ENCODE measurements around the gene GP1BB.

The GP1BB gene

DNA sequence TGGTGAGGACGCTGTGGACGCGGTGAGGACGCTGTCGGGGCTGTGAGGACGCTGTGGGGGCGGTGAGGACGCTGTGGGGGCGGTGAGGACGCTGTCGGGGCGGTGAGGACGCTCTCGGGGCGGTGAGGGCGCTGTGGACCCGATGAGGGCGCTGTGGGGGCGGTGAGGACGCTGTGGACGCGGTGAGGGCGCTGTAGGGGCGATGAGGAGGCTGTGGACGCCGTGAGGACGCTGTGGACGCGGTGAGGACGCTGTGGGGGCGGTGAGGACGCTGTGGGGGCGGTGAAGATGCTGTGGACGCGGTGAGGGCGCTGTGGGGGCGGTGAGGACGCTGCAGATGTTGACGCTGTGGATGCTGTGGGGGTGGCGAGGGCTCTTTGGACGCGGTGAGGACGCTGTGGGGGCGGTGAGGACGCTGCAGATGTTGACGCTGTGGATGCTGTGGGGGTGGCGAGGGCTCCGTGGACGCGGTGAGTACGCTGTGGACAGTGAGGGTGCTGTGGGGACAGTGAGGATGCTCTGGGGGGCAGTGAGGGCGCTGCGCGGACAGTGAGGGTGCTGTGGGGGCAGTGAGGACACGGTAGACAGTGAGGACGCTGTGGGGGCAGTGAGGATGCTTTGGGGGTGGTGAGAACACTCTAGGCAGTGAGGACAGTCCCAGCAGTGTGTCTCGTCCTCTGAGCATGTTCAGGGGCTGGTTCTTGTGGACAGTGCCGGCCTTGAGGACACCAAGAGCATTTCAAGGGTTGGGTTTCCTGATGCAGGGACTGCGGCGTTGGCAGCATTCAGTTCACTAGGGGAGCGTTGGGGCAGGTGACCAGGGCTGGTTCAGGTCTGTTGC, 4.2 kb downstream of the GP1BB start:
- DNase-seq, result no peak

DNA sequence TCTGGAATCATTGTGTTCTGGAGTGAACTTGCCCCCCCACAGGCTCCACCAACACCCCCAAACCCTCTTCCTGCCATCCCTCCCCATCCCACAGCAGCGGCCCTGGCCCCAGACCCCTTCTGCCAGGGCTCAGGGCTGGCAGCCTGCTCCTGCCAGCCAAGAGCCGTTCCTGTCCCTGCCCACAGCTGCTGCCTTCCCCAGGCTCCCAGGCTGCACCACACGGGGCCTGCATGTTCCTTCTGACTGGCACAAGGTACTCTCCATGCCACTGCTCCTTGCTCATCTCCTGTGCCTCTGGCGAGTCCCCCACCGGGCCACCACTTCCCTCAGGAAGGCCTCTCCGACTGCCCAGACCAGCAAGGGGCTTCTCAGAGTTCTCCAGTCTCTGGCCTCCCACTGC, 4.9 kb downstream of the GP1BB start:
- DNase-seq, result no peak

DNA sequence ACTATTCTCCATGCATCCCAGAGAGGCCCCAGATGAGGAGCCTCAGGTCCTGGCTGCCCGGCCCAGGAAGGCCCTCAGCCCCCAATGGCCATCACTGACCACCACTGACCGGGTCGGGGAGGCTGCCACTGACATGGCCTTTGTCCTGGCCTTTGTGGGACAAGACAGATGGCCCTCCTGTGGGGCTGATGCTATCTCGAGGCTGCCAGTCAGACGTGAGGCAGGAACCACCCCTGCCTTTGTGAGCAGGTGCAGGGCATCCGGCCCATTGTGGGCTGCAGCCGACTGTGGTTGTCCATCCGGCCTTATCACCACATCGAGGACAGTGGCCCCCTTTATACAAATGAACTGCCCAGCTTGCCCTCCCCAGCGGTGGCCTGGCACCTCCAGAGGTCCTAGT, 5.5 kb downstream of the GP1BB start:
- peak; percentile 30 to 41 for DNase-seq

DNA sequence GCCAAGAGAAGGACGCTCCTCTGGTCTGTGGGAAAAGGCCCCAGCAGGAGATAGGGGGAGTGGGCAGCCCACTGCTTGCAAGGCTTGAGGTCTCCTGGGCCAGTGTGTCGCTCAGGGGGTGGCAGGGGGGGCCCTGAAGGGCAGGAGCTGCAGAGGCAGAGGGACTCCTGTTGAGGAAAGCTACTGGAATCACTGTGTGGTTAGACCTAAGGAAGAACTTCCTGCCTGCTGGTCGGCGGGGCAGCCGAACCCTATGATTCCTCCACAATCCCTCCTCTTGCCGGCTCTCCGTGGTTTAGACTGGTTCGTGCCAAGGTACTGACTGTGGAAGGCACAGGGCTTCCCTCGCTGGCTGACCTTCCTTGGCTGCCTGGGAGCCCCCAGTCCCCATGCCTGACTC, 6.2 kb downstream of the GP1BB start:
- no peak for DNase-seq

DNA sequence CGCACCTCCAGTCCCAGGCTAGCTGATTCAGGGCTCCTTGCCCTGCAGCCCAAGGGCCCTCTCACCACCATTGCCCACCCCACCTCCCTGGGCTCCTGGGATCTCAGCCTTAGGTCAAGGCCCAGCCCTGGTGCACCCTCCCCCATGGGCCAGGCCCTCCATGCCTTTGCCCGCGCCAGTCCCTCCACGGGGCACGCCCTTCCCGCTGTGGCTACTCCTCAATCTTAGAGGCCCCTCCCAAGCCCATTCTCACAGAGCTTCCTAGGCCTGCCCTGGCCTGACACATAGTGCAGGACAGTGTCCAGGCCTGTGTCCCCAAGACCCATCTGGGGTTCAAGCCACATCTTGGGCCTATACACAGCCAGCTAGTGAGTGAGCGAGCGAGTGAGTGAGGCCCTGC, 6.9 kb downstream of the GP1BB start:
- no peak for DNase-seq

DNA sequence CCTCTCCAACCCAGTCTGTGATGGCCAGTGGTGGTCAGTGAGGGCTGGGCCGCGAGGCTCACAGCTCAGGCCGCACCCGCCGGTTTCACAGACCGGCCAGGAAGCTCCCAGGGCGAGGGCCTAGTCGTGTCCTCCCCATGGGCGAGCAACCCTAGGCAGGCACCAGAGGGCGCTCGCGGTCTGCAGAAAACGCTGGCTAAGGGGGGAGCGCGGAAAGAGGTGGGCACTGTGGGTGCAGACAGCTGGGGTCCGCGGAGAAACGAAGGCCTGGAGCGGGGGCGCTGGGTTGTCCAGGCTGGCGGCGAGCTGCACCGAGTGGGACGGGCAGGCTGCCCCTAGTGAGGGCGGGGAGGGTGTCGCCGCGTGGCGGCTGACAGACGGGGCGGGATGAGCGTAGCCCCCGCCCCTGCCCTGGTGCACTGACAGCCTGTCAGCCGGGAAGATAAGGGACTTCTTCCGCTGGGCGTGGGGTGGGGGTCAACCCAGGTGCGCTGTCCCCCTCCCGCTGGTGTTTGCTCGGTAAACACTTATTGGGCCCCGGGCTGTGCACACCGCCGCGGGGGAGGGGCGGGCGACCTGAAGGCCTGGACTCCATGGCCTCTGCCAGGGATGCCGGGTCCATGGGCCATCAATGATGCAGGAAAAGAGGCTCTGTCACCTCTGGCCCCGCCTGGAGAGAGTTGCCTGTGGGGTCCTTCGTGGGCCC, 7.5 kb downstream of the GP1BB start:
- DNase-seq, result peak; percentile 60 to 75

DNA sequence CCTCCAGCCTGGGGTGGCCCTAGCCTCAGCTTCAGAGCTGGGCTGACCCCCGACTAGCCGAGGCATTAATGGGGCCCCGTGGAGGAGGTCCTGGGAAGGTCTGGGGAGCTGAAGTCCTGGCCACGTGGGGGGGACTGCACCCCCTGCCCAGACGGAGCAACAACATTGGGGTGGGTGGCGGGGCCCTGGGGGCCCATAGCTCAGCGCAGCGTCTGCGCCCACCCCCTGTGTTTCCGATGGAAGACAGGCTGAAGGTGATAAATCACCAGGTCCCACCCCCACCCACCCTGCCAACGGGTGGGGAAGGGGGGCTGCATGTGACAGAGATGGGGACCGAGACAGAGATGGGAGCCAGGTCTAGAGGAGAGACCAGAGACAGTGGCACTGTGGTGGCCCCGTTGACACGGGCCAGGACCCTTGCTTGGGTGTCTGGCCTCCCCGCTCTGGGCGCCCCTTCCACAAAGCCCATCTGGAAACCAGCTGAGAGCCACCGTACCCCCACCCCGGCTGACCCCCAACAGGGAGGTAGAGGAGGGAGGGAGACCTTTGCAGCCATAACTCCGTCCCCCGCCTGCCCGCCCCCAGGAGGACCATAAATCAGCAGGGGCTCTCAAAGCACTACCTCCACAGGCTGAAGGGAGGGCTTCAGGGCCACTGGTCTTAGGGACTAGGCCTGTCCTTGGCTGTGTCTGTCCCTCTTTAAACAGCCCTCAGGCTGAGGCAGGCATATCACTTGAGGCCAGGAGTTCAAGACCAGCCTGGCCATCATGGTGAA, 8.2 kb downstream of the GP1BB start:
- DNase-seq, result no peak

DNA sequence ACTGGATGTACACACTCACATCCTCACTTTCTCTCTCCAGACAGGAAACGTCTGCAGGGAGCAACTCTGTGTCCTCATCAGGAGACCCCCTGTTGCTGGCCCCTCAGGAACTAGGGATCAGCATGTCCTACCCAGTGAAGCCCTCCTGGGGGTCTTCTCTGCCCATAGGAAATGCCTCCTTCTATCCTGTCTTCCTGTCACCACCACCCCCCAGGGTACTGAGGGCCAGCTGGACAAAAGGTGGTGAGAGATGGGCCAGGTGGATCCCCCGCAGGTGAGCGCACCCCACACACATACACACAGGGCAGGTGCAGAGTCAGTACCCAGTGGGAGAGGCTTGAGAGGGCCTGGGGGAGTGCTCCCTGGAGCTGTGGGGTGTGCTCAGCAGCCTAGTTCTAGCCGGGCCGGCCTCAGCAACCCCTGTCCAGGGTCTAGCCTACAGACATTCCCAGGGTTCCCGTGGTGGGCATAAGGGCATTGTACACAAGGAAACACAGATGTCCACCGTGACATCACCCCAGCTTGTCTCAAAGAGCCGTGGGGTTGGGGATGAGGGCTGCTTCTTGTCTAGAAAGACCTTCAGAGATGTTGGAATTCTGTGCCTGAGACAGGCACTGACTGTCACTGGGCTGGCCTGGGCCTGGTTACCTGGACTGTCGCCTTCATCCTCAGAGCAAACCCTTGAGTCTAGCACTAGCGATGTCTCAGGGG, 9.2 kb downstream of the GP1BB start:
- no peak for DNase-seq

DNA sequence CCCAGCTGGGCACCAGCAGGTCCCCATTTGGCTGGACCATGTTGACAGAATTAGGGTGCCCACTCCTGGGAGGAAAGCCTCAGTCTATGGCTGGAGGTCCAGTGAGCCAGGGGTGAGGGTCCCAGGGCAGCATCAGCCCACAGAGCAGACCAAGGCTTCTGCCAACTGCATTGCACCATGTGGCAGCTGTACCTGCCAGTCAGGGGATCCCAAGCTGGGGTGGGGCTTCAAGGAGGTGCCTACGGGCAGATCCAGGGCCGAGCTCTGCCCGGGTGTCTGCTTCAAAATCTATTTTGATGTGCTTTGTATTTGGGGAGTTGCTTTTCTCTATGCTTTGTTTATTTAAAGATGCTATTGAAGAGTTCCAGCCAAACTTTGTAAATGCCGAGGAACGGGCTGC, 10.4 kb downstream of the GP1BB start:
- no peak for DNase-seq

DNA sequence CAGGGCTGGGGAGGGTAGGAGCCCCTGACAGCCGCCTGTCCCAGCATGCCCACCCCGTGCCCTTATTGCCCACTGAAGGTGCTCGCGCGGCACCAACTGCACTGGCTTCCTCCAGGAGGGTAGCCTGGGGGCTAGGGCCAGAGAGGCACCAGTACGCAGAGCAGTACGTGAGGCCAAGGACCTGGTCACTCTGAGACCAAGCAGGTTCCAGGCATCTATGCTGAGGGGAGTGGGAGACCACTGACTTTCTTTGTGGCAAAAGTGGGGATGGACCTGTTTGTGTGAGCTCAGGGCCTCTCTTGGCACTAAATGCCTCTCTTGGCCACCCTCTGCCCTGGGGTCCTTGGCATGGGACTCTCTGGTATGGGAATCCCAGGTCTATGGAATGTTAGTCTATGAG, 10.8 kb downstream of the GP1BB start:
- DNase-seq, result no peak

DNA sequence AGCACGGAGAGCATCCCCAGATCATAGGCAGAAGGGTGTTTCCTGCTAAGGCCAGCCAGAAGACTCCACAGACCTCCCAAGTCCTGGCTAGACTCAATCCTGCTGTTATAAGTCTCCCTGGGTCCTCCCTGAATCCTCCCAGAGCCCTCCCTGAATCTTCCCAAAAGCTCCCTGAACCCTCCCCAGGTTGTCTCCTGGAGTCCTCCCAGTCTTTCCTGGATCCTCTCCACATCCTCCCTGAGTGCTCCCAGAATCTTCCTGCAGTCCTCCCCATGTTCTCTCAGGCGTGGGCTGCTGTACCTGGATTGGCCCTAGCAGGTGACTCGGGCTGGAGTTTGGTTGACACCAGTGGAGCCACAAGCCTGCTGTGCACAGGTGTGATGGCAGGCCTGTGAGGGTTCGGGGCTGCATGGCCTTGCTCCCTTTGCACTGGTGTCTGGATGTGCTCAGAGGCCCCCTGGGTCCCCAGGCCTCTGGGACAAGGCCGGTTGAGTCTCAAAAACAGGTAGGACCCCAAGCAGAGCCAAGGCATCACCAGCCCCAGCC, 11.6 kb downstream of the GP1BB start:
- no peak for DNase-seq

DNA sequence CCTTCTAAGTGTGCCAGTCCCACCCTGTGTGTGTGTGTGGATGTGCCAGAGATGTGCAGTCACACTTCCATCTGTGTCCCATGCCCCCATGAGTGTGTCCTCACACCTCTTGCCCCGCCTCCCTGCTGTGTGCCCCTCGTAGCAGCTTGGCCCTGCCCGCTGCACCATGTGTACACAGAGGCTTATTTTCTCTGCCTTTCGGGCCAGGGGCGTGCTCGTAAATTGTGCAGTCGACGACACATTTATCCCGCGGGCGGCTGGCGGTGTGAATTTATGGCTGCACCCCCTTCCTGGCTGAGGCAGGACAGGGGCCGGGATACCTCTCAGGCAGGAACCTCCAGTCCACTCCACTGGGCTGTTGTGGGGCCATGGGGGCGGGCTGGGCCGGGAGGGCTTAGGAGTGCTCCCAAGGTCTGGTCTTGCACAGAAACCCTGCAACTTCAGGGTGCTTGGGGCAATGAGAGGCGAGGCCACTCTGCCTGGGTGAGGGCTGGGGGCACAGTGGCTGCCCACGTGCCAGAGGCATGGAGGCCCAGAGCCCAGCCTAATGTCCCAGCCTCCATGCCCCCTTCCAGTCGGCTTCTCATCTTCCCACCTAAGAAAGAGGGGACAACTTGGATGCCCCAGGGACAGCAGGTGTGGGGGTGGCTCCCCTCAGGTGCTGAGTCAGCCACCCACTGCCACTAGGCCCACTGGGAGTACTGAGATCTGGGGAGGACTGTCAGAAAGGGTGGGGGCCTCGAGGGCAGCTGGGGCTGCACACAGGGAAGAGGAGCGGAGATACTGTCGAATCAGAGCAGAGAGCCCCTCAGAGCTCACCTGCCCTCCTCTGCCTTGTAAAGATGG, 12.5 kb downstream of the GP1BB start:
- DNase-seq, result no peak

DNA sequence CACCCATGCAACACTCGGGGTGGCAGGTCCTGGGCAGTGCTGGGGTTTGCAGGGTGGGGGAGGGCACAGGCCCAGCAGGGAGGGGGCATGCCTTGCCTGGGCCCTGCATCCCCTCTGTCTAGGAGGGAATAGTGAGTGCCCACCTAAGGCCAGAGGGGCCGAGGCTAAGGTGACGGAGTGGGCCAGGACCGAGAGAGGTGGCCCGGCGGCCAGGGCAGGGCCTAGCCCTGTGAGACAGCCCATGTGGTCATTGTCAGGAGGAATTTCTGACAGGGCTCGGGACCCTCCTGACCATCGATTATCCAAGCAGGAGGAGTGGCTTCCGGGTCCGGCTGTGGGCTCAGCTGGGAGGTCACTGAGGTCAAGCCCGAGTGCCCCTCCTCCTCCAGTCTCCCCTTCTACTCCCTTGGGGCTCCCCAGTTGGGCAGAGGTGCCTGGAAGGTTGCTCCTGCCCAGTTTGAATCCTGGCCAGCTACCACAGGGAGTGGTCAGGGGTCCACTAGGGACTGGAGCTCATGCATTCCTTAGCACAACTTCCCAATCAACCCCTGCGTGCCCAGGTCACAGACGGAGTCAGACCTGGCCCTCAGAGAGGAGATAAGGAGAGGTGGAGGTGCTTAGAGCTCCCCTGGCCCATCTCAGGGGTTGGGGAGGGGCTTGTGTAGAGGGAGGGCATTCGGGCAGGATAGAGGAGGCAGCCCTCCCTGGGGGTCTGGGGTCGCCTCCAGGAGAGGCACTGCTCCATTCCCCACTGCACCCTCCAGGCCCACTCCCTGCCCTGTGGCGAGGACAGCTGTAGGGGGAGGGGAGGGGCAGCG, 14.7 kb downstream of the GP1BB start:
- no peak for DNase-seq

DNA sequence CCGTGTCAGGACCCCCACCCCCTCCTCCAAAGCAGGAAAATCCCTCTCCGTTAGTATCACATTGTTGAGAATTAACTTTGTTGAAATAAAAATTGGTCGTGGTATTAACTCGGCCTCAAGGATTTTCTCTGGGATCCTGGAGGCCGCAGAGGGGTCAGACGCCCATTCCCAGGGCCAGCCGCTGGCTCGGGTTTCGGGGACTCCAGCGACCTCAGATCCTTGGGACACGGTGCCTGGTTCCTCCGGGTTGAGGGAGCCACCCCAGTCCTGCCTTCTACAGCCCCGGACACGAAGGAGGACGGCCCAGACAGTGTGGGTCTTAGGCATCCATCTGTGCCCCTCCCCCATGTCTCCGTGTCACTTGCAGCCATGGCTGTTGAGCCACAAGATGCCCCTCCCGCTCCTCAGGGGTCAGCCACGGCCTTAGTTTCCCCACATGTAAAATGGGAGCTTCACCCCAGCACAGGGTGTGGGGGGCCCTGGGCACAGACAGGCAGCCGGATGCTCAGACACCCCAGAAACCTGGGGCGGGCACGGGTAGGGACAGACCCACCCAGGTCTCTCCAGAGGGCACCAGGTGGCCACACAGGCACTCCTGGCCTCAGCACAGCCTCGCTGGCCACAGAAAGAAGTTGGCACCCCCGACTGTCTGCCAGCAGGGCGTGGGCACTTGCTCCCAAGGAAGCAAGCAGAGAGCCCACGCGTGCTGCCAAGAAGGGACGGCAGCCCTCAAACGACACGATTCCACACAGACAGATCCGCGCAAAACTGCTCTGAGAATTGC, 15.5 kb downstream of the GP1BB start:
- no peak for DNase-seq

DNA sequence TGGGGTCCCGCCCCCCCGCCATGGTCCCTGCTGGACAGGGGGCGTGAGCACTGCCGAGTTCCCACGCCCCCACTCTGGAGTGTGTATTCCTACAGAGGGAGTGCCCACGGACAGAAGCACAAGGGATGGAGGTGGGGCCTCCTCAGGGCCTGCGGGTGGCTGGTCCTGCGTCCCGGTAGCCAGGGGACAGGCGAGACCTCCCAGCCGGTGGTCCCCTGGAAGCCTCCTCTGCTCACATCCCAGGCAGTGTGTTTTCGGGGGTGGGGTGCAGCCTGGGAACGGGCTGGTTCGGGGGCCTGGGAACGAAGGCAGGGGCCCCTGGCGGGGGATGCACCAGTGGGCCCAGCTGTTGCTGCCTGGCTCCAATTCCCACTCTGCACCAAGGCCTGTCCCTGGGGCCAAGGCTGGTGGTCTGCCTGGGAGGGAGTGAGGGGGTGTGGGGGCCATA, 16.1 kb downstream of the GP1BB start:
- DNase-seq, result no peak

DNA sequence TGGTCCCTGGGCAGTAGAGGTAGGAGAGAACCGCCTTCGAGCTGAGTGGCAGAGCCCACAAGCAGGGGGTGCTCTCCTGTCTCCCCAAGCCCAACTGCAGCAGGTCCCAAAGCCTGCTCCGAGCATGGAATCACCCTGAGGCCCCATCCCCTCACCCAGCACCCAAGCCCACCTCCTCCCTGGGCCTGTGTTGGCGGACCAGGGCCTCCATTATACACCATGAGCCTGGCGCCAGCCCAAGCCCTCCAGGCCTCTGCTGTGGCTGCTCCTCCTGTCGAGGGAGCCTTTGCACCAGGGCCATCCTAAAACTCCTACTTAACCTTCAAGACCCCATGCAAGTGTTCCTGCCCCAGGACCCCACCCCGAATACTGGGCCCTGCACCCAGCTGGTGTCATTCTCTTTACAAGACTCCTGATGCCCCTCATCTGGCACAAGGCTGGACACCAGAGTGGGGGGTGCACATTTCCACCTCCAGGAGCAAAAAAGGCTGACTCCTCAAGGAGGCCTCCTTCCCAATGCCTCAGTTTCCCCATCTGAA, 16.6 kb downstream of the GP1BB start:
- DNase-seq, result no peak

DNA sequence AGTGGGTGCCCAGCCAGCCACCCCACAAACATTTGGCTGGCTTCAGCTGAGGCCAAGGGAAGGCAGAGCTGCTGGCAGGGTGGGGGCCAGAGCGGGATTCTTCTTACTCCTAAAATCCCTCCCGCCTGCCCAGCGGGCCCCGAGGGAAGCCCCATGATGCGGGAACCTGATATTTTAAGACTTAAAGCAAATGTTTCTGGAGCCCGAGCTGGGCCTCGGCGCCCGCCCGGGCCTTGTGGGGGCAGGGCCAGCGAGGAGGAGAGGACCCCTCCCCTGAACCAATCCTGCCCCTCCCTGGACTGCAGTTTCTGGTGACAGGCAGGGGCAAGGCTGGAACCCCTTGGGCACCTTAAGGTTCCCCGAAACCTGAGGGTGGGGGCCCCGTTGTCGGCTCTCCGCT, 17.2 kb downstream of the GP1BB start:
- DNase-seq, result no peak

DNA sequence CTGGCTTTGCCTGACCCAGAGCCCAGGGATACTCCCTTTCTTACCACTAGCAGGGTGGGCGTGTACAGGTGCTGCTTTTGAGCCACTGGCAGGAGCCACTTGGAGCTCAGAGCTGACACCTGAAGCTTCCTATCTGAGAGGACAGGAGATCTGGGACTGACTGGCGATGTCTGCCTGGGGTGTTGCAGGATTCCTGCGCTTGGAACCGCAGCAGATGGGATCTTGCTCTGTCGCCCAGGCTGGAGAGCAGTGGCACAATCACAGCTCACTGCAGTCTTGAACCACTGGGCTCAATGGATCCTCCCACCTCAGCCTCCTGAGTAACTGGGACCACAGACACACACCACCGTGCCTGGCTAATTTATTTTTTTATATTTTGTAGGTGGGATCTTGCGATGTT, 17.7 kb downstream of the GP1BB start:
- no peak for DNase-seq

DNA sequence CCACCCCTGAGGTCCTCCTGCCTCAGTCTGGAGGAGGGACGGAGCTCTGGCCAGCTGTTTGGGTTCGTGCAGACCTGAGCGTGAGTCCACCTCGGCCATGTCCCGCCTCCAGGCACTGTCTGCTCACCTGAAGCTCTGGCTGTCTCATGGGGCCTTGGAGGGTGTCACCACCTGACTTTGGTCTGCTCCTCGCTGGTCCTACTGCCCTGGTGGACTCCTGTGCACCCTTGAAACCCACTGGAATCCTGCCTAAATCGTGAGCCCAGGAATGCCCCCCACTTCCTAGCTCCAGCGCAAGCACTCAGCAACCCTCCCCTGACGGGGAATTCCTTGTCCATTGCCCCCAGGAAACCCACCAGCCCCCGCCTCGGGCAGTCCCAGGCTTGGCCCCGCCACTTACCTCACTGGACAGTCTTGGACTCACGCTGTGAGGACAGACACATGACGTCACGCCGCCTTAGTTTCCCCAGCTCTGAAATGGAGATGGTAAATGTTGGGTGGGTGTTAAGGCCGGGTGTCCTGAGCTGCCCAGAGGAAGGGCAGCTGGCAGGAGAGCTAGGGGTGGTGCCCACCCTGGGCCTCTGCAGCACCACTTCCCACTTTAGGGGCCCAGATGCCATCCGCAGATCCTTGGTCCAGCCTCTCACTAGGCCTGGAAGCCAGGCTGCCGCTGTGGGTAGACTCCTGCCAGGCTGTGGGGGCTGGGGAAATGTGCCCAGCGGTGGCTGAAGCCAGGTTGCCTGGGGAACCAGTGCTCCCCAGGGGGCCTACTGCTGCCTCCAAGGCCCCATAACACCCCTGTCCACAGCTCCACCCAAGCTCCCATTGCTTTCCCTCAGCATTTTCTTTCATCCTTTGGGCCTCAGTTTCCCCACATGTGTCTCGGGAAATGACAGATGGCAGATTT, 19.1 kb downstream of the GP1BB start:
- no peak for DNase-seq
